Measurements from ENCODE around the gene CTXND1. TPM values are rescaled to one million over a fixed set of nuclear protein-coding genes. Genes with fewer than 3 reads are reported as not detected.

CTXND1 gene
- total RNA-seq, 1 experiment from 2014 or later, result not detected

GRCh38 chr15:80179025-80179759 is 72.8 kb downstream of the CTXND1 start:
- Mint-ChIP-seq H3K4me3 (no peak overlapping the region), H3K27ac (no peak overlapping the region), H3K4me1 (no peaks in the 10 kb centered on the region), H3K36me3 (ENCODE audit: insufficient read depth in 1 of 3, low read depth in 3 of 3) (peaks cover 2 to 26% (median 6%) of the 10 kb centered on the region in 3 experiments; a peak in 4 of 7 replicates), H3K27me3 (ENCODE audit: low read depth) (no peaks in the 10 kb centered on the region), H3K9me3 (no peaks in the 10 kb centered on the region)
- Histone ChIP-seq H2BK15ac (ENCODE audit: low read depth, low read length) (no peak overlapping the region), H3K4ac (ENCODE audit: low read depth, low read length) (no peak overlapping the region), H3K27me3 (ENCODE audit: insufficient read depth, low read length) (no peaks in the 10 kb centered on the region), H2BK120ac (ENCODE audit: low read depth, low read length, poor library complexity, severe bottlenecking) (no peak overlapping the region), H4K20me1 (ENCODE audit: control insufficient read depth, insufficient read depth, insufficient read length) (no peaks in the 10 kb centered on the region), H3K4me1 (ENCODE audit: insufficient read depth, low read length) (no peaks in the 10 kb centered on the region), H3K9me3 (ENCODE audit: control insufficient read depth, low read depth, low read length) (no peaks in the 10 kb centered on the region), H4K5ac (ENCODE audit: insufficient read length, low read depth, low read length) (no peak overlapping the region), H2BK5ac (ENCODE audit: insufficient read length, low read length) (no peak overlapping the region), H3K23me2 (ENCODE audit: insufficient read length, low read depth, low read length, poor library complexity, severe bottlenecking) (no peaks in the 10 kb centered on the region), H3K56ac (ENCODE audit: insufficient read length, low read depth, low read length) (no peak overlapping the region), H3T11ph (ENCODE audit: low read length) (no peak overlapping the region), H4K8ac (replicated peaks; ENCODE audit: insufficient read length, low read depth, low read length) (no peak overlapping the region), H3K14ac (ENCODE audit: insufficient read depth, low read length) (no peak overlapping the region), H3K18ac (ENCODE audit: insufficient read length, low read depth, low read length) (no peak overlapping the region), H2BK12ac (ENCODE audit: insufficient read length, low read depth, low read length) (no peak overlapping the region), H2AK5ac (ENCODE audit: insufficient read length, low read length) (no peak overlapping the region), H2BK20ac (ENCODE audit: low read depth, low read length, poor library complexity, severe bottlenecking) (no peak overlapping the region), H3K79me2 (ENCODE audit: insufficient read depth, low read length) (no peaks in the 10 kb centered on the region), H3K23ac (ENCODE audit: insufficient read length, low read depth, low read length) (no peak overlapping the region), H3K79me1 (ENCODE audit: insufficient read depth, low read depth, low read length, poor library complexity, severe bottlenecking) (no peaks in the 10 kb centered on the region), H2AFZ (ENCODE audit: low read length) (no peak overlapping the region), H3K9ac (ENCODE audit: extremely low read depth, insufficient read length, low read length) (no peak overlapping the region), H3K4me2 (ENCODE audit: insufficient read depth, insufficient read length, low read length) (no peak overlapping the region), H4K91ac (ENCODE audit: insufficient read length, low read depth, low read length) (no peak overlapping the region), H3K27ac (ENCODE audit: insufficient read length, low read depth, low read length) (no peak overlapping the region)
- TF ChIP-seq, protein P1, sequence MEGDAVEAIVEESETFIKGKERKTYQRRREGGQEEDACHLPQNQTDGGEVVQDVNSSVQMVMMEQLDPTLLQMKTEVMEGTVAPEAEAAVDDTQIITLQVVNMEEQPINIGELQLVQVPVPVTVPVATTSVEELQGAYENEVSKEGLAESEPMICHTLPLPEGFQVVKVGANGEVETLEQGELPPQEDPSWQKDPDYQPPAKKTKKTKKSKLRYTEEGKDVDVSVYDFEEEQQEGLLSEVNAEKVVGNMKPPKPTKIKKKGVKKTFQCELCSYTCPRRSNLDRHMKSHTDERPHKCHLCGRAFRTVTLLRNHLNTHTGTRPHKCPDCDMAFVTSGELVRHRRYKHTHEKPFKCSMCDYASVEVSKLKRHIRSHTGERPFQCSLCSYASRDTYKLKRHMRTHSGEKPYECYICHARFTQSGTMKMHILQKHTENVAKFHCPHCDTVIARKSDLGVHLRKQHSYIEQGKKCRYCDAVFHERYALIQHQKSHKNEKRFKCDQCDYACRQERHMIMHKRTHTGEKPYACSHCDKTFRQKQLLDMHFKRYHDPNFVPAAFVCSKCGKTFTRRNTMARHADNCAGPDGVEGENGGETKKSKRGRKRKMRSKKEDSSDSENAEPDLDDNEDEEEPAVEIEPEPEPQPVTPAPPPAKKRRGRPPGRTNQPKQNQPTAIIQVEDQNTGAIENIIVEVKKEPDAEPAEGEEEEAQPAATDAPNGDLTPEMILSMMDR (conservative IDR thresholded peaks at IDR 0.05), result no peak
- no peak for DNase-seq
- no CpG with 5 or more reads among the region's 17 CpGs for WGBS (ENCODE audit: extremely low coverage, insufficient read length, low lambda C conversion rate)
